Mesendoderm (in vitro differentiated cells): ENCODE measurements around the gene BTK.

Source experiments
- DNase-seq: peaks from one replicate; pipeline ENCODE4 v3.0.0; 2013
- H2AK5ac ChIP-seq: 2 replicates; pipeline ENCODE4 v1.6.1; 2013; ENCODE audit warnings: low read length, inconsistent platforms
- H2BK120ac ChIP-seq: 2 replicates; pipeline ENCODE4 v1.6.1; 2013; ENCODE audit warnings: low read depth, mild to moderate bottlenecking, low read length, moderate library complexity, mixed read lengths
- H2BK15ac ChIP-seq: replicated peaks from 2 replicates; pipeline ENCODE4 v1.6.1; 2013; ENCODE audit warnings: low read depth, mild to moderate bottlenecking, moderate library complexity
- H2BK5ac ChIP-seq: 2 replicates; pipeline ENCODE4 v1.6.1; 2013; ENCODE audit warnings: low read length, inconsistent platforms
- H3K18ac ChIP-seq: 2 replicates; pipeline ENCODE4 v1.6.1; 2013; ENCODE audit warnings: mild to moderate bottlenecking, low read length, mixed read lengths
- H3K23ac ChIP-seq: one replicate; pipeline ENCODE4 v1.6.1; 2013; ENCODE audit warnings: low read length
- H3K27ac ChIP-seq: 2 replicates; pipeline ENCODE4 v1.5.1; 2013; ENCODE audit warnings: low read depth, mild to moderate bottlenecking, inconsistent platforms, low read length, moderate library complexity
- H3K27me3 ChIP-seq: 2 replicates; pipeline ENCODE4 v1.6.1; 2013; ENCODE audit warnings: low read length, control low read depth, mild to moderate bottlenecking, inconsistent platforms; ENCODE audit not compliant: insufficient read depth, poor library complexity
- H3K36me3 ChIP-seq: 2 replicates; pipeline ENCODE4 v1.6.1; 2013; ENCODE audit warnings: low read length, inconsistent platforms; ENCODE audit not compliant: control insufficient read depth, insufficient read depth
- H3K4ac ChIP-seq: one replicate; pipeline ENCODE4 v1.6.1; 2013; ENCODE audit warnings: low read depth, mild to moderate bottlenecking, low read length, moderate library complexity
- H3K4me1 ChIP-seq: 2 replicates; pipeline ENCODE4 v1.6.1; 2013; ENCODE audit warnings: low read depth, low read length, inconsistent platforms; ENCODE audit not compliant: control insufficient read depth
- H3K4me2 ChIP-seq: 2 replicates; pipeline ENCODE4 v1.6.1; 2013; ENCODE audit warnings: low read length
- H3K4me3 ChIP-seq: 2 replicates; pipeline ENCODE4 v1.5.1; 2013; ENCODE audit warnings: mild to moderate bottlenecking, low read length
- H3K56ac ChIP-seq: one replicate; pipeline ENCODE4 v1.6.1; 2013; ENCODE audit warnings: low read length
- H3K79me1 ChIP-seq: 2 replicates; pipeline ENCODE4 v1.6.1; 2013; ENCODE audit warnings: low read length, inconsistent platforms
- H3K79me2 ChIP-seq: 2 replicates; pipeline ENCODE4 v1.6.1; 2013; ENCODE audit warnings: mild to moderate bottlenecking, low read length; ENCODE audit not compliant: control insufficient read depth, insufficient read depth
- H3K9ac ChIP-seq: 2 replicates; pipeline ENCODE4 v1.6.1; 2013; ENCODE audit warnings: low read length, inconsistent platforms
- H4K5ac ChIP-seq: one replicate; pipeline ENCODE4 v1.6.1; 2013; ENCODE audit warnings: low read length
- H4K8ac ChIP-seq: one replicate; pipeline ENCODE4 v1.6.1; 2013; ENCODE audit warnings: low read depth, mild to moderate bottlenecking, control low read depth, low read length, moderate library complexity
- WGBS: extraction: QIAGEN DNeasy Blood & Tissue Kit; methylation state at CpG from one replicate; pipeline ENCODE4 v1.1.7; 2013; ENCODE audit warnings: low lambda C conversion rate, missing lambda C conversion rate; ENCODE audit not compliant: insufficient coverage; ENCODE audit errors: extremely low coverage; 5-methylcytosine and 5-hydroxymethylcytosine counted together

The BTK gene

DNA sequence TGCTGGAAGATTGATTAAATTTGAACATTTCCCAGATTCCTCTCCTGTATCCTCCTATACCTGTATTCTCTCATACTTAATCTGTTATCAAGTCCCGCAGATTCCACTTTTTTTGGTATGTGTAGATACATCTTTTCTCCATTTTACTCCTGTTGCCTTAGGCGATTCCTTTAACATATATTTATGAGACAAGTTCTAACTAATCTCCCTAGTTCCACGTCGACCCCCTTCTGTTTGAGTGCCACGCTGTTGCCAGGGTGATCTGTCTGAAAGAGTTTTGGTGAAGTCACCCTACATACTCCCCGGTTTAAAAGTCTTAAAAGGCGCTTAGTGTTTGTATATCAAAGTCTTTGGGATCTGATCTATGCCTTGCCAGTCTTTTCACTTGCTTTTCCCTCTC, 24.5 kb upstream of the BTK start:
- Histone ChIP-seq H3K79me2 (peaks cover 25% of the 10 kb centered on the region), H3K79me1 (peaks cover 2% of the 10 kb centered on the region), H2BK120ac (no peak overlapping the region), H3K23ac (no peak overlapping the region), H4K8ac (no peak overlapping the region), H3K36me3 (no peaks in the 10 kb centered on the region), H3K4me2 (no peak overlapping the region), H2BK15ac (no peak overlapping the region), H3K4ac (no peak overlapping the region), H3K4me3 (no peak overlapping the region), H3K27me3 (no peaks in the 10 kb centered on the region), H3K27ac (no peak overlapping the region), H2BK5ac (no peak overlapping the region), H3K4me1 (no peaks in the 10 kb centered on the region), H2AK5ac (no peak overlapping the region), H4K5ac (no peak overlapping the region), H3K18ac (no peak overlapping the region), H3K9ac (no peak overlapping the region), H3K56ac (no peak overlapping the region)
- no CpG with 5 or more reads among the region's 7 CpGs for WGBS
- DNase-seq = peak; percentile 31

GRCh38 chrX:101409043-101409442, 23.1 kb upstream of the BTK start:
- peaks cover 25% of the 10 kb centered on the region for H3K79me2 ChIP-seq
- H3K4me1 ChIP-seq = no peaks in the 10 kb centered on the region
- H3K27me3 ChIP-seq = no peaks in the 10 kb centered on the region
- H3K56ac ChIP-seq = peak overlapping the region; percentile 64
- no peak overlapping the region for H4K5ac ChIP-seq
- no peak overlapping the region for H2BK120ac ChIP-seq
- peak overlapping the region; percentile 50 for H3K4me2 ChIP-seq
- H3K4ac ChIP-seq = no peak overlapping the region
- peak; percentile 22 for DNase-seq
- H2AK5ac ChIP-seq = no peak overlapping the region
- no peak overlapping the region for H3K18ac ChIP-seq
- H3K79me1 ChIP-seq = peaks cover 2% of the 10 kb centered on the region
- no CpG with 5 or more reads among the region's 6 CpGs for WGBS
- no peak overlapping the region for H2BK5ac ChIP-seq
- H3K9ac ChIP-seq = peak overlapping the region; percentile 67
- no peak overlapping the region for H3K27ac ChIP-seq
- no peak overlapping the region for H3K23ac ChIP-seq
- H3K36me3 ChIP-seq = no peaks in the 10 kb centered on the region
- H2BK15ac ChIP-seq = no peak overlapping the region
- H3K4me3 ChIP-seq = peak overlapping the region; percentile 51
- no peak overlapping the region for H4K8ac ChIP-seq

- H3K4me1 ChIP-seq = no peaks in the 10 kb centered on the region
- H3K27ac ChIP-seq = peak overlapping the region; percentile 52
- H3K9ac ChIP-seq = peak overlapping the region; percentile 79
- no peak overlapping the region for H3K4me2 ChIP-seq
- no peak overlapping the region for H2BK5ac ChIP-seq
- H3K36me3 ChIP-seq = no peaks in the 10 kb centered on the region
- no peak overlapping the region for H2AK5ac ChIP-seq
- peaks cover 2% of the 10 kb centered on the region for H3K79me1 ChIP-seq
- H2BK15ac ChIP-seq = no peak overlapping the region
- H4K8ac ChIP-seq = no peak overlapping the region
- H3K4ac ChIP-seq = no peak overlapping the region
- H2BK120ac ChIP-seq = no peak overlapping the region
- no CpG with 5 or more reads among the region's 8 CpGs for WGBS
- no peak overlapping the region for H3K23ac ChIP-seq
- peak overlapping the region; percentile 61 for H3K4me3 ChIP-seq
- H3K79me2 ChIP-seq = peaks cover 25% of the 10 kb centered on the region
- peak overlapping the region; percentile 11 for H3K18ac ChIP-seq
- peak overlapping the region; percentile 91 for H3K56ac ChIP-seq
- H4K5ac ChIP-seq = no peak overlapping the region
- no peaks in the 10 kb centered on the region for H3K27me3 ChIP-seq
- DNase-seq = no peak
Measured at GRCh38 chrX:101408532-101408841, 22.5 kb upstream of the BTK start.

- H3K4me2 ChIP-seq = peak within 1 kb of the TSS; percentile 54
- no peak within 1 kb of the TSS for H3K4ac ChIP-seq
- no peak within 1 kb of the TSS for H4K5ac ChIP-seq
- H3K23ac ChIP-seq = no peak within 1 kb of the TSS
- H3K4me1 ChIP-seq = no peaks in the 10 kb centered on the region
- no peaks in the 10 kb centered on the region for H3K36me3 ChIP-seq
- H2BK120ac ChIP-seq = peak within 1 kb of the TSS; percentile 45
- H3K27me3 ChIP-seq = no peaks in the 10 kb centered on the region
- peaks cover 2% of the 10 kb centered on the region for H3K79me1 ChIP-seq
- no CpG with 5 or more reads among the region's 47 CpGs for WGBS
- H3K18ac ChIP-seq = peak within 1 kb of the TSS; percentile 18
- H2AK5ac ChIP-seq = no peak within 1 kb of the TSS
- H3K79me2 ChIP-seq = peaks cover 25% of the 10 kb centered on the region
- peak within 1 kb of the TSS; percentile 91 for H3K56ac ChIP-seq
- peak within 1 kb of the TSS; percentile 82 for H3K4me3 ChIP-seq
- no peak within 1 kb of the TSS for H4K8ac ChIP-seq
- peak within 1 kb of the TSS; percentile 76 for H3K27ac ChIP-seq
- peak; percentile 99 for DNase-seq
- peak within 1 kb of the TSS; percentile 82 for H3K9ac ChIP-seq
- H2BK15ac ChIP-seq = no peak within 1 kb of the TSS
- H2BK5ac ChIP-seq = no peak within 1 kb of the TSS
Measured at GRCh38 chrX:101407748-101408531, 21.9 kb upstream of the BTK start, which contains the start of the genes GLA and HNRNPH2. TSS of gene GLA (minus strand) at chrX:101407925. CDS start at chrX:101407903, 22 bp downstream. TSS of gene HNRNPH2 (plus strand) at chrX:101408222. CDS start at chrX:101411989, 3,767 bp downstream.

GRCh38 chrX:101407167-101407747, 21.3 kb upstream of the BTK start:
- WGBS = no CpG with 5 or more reads among the region's 15 CpGs

More at GRCh38 chrX:101407167-101407747, 21.3 kb upstream of the BTK start:
- Histone ChIP-seq H4K8ac (no peak overlapping the region), H2BK120ac (peak overlapping the region; percentile 45), H3K4me1 (no peaks in the 10 kb centered on the region), H3K27ac (peak overlapping the region; percentile 76), H4K5ac (no peak overlapping the region), H3K79me2 (peaks cover 25% of the 10 kb centered on the region), H3K4me3 (peak overlapping the region; percentile 82), H3K79me1 (peaks cover 2% of the 10 kb centered on the region), H2BK15ac (no peak overlapping the region), H2AK5ac (no peak overlapping the region), H3K23ac (no peak overlapping the region), H3K4ac (no peak overlapping the region), H3K4me2 (peak overlapping the region; percentile 54), H2BK5ac (no peak overlapping the region), H3K56ac (peak overlapping the region; percentile 85), H3K18ac (peak overlapping the region; percentile 18), H3K27me3 (no peaks in the 10 kb centered on the region), H3K9ac (peak overlapping the region; percentile 82), H3K36me3 (no peaks in the 10 kb centered on the region)
- DNase-seq = no peak
